ENCODE data around the gene DBF4B. TPM values are rescaled to one million over a fixed set of nuclear protein-coding genes. Genes with fewer than 3 reads are reported as not detected.
"Not testable (repeated sequence)": the region's sequence is repeated elsewhere in the genome, so short reads cannot be mapped to it uniquely, and the experiment has no call there.

The DBF4B gene
- total RNA-seq, 4 donors from 2014 or later = 3.5 to 8.9 (median 3.7) TPM

DNA sequence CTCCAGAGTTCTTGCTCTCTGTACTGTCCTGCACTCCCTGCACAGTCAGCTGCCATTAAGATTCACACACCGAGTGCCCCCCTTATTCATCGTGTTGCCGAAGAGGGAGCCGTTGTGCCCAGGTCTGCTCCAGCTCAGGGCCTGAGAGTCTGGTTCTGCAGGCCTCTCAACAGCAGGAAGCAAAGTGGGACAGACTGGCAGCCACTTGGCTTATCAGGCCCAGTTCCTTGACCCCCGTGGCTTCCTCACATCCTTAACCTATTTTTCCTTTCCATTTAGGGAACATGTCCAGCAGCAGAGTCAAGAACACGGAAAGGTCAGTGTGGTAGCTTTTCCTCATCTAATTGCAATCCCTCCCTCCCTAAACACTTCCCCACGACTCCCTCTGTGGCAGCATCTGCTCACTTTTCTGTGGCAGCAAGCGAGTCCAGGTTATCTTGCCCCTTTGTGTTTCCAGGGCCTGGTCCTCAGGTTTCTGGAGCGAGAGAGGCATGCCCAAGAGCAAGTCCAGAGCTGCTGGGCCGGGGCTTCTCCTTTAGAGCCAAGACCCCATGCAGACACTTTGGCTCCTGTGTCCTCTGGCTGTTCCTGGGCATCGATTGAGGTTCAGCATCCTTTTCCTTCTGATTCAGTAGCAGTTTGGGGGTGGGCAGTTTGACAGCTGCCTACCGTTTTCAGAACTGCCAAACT lies 28.2 kb downstream of the DBF4B start:
- TF ChIP-seq EP300 (IDR thresholded peaks at IDR 0.05) (no peak), POLR2A (IDR thresholded peaks at IDR 0.05) (no peak), POLR2AphosphoS5 (IDR thresholded peaks at IDR 0.05) (no peak)
- TF ChIP-seq, protein P1, sequence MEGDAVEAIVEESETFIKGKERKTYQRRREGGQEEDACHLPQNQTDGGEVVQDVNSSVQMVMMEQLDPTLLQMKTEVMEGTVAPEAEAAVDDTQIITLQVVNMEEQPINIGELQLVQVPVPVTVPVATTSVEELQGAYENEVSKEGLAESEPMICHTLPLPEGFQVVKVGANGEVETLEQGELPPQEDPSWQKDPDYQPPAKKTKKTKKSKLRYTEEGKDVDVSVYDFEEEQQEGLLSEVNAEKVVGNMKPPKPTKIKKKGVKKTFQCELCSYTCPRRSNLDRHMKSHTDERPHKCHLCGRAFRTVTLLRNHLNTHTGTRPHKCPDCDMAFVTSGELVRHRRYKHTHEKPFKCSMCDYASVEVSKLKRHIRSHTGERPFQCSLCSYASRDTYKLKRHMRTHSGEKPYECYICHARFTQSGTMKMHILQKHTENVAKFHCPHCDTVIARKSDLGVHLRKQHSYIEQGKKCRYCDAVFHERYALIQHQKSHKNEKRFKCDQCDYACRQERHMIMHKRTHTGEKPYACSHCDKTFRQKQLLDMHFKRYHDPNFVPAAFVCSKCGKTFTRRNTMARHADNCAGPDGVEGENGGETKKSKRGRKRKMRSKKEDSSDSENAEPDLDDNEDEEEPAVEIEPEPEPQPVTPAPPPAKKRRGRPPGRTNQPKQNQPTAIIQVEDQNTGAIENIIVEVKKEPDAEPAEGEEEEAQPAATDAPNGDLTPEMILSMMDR (IDR thresholded peaks at IDR 0.05) = no peak
- Histone ChIP-seq H3K36me3 (peaks cover 11% of the 10 kb centered on the region), H3K27ac (no peak overlapping the region), H3K9me3 (no peaks in the 10 kb centered on the region), H3K4me1 (no peaks in the 10 kb centered on the region), H3K4me3 (no peak overlapping the region), H3K27me3 (no peaks in the 10 kb centered on the region)
- DNase-seq (ENCODE audit: low spot score in 2 of 2) = no peak
- 88% methylated on average over 11 of the region's 12 CpGs for WGBS

DNA sequence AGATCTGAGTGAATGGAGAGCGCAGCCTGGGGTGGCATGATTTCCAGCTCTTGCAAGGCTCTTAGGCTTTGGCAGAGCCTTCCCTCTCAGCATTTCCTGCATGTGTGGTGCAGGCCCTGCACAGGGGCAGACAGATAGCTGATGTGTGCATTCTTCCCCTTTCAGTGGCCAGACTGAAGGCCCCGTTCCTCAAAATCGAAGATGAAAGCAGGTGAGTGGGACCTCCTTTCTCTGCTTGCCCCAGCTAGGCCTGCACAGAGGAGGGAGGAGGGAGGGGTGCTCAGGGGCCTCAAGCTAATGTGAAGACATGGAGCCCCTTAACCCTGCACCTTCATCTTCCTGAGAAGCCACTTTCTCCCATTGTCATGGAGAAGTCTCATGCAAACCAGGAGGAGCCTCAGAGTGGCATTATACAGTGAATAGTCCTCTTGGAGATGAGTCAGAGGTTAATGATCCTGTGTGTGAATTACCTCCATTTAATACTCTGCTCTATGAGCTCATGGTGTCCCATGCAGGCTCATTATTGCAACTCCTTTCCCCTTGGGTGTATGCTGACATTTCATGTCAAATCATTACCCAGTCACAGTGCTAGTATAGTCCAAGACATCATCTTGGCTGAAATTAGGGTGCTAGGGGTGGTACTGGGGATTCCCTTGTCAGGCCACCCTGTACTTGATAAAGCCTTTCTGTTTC lies 29.9 kb downstream of the DBF4B start:
- no peak overlapping the region for H3K4me3 ChIP-seq
- no peak overlapping the region for H3K27ac ChIP-seq
- H3K9me3 ChIP-seq = no peaks in the 10 kb centered on the region
- 81% methylated on average over 3 of the region's 3 CpGs for WGBS
- TF ChIP-seq POLR2A (IDR thresholded peaks at IDR 0.05) (no peak), EP300 (IDR thresholded peaks at IDR 0.05) (no peak), POLR2AphosphoS5 (IDR thresholded peaks at IDR 0.05) (no peak)
- TF ChIP-seq, protein P1 (IDR thresholded peaks at IDR 0.05) = no peak
- DNase-seq (ENCODE audit: low spot score in 2 of 2) = no peak
- H3K4me1 ChIP-seq = no peaks in the 10 kb centered on the region
- H3K36me3 ChIP-seq = peaks cover 6% of the 10 kb centered on the region
- H3K27me3 ChIP-seq = no peaks in the 10 kb centered on the region

DNA sequence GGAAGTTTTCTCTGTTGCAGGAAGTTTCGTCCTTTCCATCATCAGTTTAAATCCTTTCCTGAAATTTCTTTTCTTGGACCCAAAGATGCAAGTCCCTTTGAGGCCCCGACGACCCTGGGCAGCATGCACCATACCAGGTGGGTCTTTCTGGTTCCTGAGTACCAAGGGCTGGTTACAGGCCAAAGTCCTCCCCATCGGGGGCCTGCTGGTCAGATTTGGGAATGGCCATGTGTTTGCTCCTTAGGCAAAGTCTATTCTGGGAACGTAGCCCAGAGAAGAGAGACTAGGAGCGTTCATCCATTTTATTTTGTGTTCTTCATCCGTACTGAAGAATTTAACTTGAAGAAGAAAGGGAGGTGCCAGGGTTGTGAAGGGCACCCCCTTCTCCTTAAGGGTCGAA lies 32.9 kb downstream of the DBF4B start:
- Histone ChIP-seq H3K4me3 (no peak overlapping the region), H3K27ac (no peak overlapping the region), H3K36me3 (peaks cover 6% of the 10 kb centered on the region), H3K27me3 (no peaks in the 10 kb centered on the region), H3K9me3 (no peaks in the 10 kb centered on the region), H3K4me1 (no peaks in the 10 kb centered on the region)
- TF ChIP-seq POLR2A (IDR thresholded peaks at IDR 0.05) (no peak), EP300 (IDR thresholded peaks at IDR 0.05) (no peak), POLR2AphosphoS5 (IDR thresholded peaks at IDR 0.05) (no peak)
- TF ChIP-seq, protein P1 (IDR thresholded peaks at IDR 0.05) = no peak
- no peak for DNase-seq (ENCODE audit: low spot score in 2 of 2)
- 96% methylated on average over 8 of the region's 8 CpGs for WGBS

DNA sequence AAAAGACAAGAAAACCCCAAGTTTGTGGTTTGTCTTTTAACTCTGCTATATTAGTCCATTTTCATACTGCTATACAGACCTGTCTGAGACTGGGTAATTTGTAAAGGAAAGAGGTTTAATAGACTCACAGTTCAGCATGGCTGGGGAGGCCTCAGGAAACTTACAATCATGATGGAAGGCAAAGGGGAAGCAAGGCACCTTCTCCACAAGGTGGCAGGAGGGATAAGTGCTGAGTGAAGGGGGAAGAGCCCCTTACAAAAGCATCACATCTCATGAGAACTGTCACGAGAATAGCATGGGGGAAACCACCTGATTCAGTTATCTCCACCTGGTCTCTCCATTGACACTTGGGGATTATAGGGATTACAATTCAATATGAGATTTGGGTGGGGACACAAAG lies 36.8 kb downstream of the DBF4B start:
- peaks cover 40% of the 10 kb centered on the region for H3K36me3 ChIP-seq

DNA sequence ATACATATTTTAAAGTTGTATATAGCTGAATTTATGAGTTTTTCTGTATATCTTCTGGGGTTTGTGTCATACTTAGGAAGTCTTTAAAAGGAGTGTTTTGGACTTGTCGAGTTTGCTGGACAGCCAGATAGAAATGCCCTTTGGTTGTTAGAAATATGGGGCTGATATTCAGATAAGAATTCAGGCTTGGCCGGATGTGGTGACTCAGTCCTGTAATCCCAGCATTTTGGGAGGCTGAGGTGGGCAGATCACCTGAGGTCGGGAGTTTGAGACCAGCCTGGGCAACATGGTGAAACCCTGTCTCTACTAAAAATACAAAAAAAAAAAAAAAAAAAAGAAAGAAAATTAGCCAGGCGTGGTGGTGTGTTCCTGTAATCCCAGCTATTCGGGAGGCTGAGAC lies 37.3 kb downstream of the DBF4B start:
- not testable (repeated sequence) for H3K4me3 ChIP-seq; H3K9me3 ChIP-seq; H3K27me3 ChIP-seq; DNase-seq (ENCODE audit: low spot score in 2 of 2); H3K27ac ChIP-seq; H3K4me1 ChIP-seq
- peaks cover 45% of the 10 kb centered on the region for H3K36me3 ChIP-seq
- 89% methylated on average over 5 of the region's 5 CpGs for WGBS

More for the DNA sequence above, 36.8 kb downstream of the DBF4B start:
- Histone ChIP-seq H3K27ac (no peak overlapping the region), H3K4me1 (no peaks in the 10 kb centered on the region), H3K9me3 (no peaks in the 10 kb centered on the region), H3K27me3 (no peaks in the 10 kb centered on the region), H3K4me3 (no peak overlapping the region)
- DNase-seq (ENCODE audit: low spot score in 2 of 2) = no peak
- TF ChIP-seq, protein P1 (IDR thresholded peaks at IDR 0.05) = no peak
- TF ChIP-seq POLR2A (IDR thresholded peaks at IDR 0.05) (no peak), POLR2AphosphoS5 (IDR thresholded peaks at IDR 0.05) (no peak), EP300 (IDR thresholded peaks at IDR 0.05) (no peak)
- 90% methylated on average over 1 of the region's 1 CpG for WGBS
